Activated CD4-positive, alpha-beta T cell treated with anti-CD3 and anti-CD28 coated beads, Interleukin-10, Interleukin-2, amounts not matched to agents 100 ng/mL and 50 ng/mL, durations not matched to agents 16 hours and 8 hours (primary cell): ENCODE data around the gene GATAD1.

Experiments used
- DNase-seq: peaks from one replicate; pipeline ENCODE4 v3.0.0-alpha.2; 2020

Gene GATAD1

GRCh38 chr7:92485267-92485892, 38.1 kb downstream of the GATAD1 start:
- no peak for DNase-seq

DNA sequence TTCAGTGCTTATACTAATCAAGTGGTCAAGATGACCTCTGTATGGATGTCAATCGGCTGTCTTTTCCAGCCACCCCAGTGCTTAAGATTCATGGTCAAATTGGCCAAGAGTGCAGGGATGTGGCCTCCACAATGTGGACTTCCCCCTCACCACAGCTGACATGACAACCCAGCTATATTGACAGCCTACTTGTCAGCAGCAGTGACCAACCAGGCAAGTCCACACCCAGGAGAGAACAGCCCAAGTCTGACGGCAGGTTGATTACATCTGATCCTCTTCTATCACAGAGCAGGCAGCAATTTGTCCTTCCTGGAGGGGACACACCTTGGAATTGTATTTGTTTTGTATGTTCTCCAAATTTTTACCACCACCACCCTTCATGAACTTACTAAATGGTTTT, 38.7 kb downstream of the GATAD1 start:
- DNase-seq, result no peak

- no peak for DNase-seq
These were observed 40.5 kb downstream of the GATAD1 start for GRCh38 chr7:92487804-92488203.

- no peak for DNase-seq
These were observed 42.4 kb downstream of the GATAD1 start for GRCh38 chr7:92489634-92490033.

- DNase-seq, result no peak
These were observed 49.6 kb downstream of the GATAD1 start for GRCh38 chr7:92496876-92497275.

GRCh38 chr7:92498557-92498956, 51.3 kb downstream of the GATAD1 start:
- peak; percentile 53 for DNase-seq

GRCh38 chr7:92503767-92504166, 56.5 kb downstream of the GATAD1 start:
- DNase-seq, result no peak

DNA sequence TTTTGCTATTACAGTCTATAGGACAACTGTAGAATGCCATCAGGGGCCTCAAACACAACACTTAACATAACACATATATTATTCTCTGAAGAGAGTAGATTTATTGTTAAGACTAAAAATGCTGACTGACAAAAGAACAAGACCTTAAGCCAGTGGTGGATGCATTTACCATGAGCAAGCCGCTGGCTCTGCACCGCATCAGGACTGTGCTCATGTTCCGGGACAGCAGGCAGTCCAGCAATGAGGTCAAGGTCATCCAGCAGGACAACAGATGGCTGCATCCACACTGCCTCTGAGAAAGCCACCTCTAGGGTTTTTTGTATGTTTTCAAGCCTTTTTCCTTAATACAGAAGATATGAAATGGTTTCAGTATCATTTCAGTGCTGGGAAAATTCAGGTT, 57.3 kb downstream of the GATAD1 start:
- no peak for DNase-seq

DNA sequence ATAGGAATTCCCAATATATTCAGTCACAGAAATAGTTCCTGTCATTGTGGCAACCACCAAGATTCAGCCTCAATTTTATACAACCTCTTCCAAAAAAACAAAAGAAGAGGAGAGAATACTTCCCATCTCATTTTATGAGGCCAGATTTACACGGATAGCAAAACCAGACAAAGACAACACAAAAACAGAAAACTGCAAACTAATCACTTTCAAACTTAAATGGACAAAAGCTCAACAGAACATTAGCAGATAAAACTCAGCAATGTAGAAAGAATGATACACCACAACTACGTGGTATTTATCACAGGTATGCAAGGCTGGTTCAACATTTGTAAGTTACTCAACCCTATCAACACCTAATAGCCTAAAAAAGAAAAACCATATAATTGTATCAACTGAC, 59.1 kb downstream of the GATAD1 start:
- DNase-seq, result no peak

DNA sequence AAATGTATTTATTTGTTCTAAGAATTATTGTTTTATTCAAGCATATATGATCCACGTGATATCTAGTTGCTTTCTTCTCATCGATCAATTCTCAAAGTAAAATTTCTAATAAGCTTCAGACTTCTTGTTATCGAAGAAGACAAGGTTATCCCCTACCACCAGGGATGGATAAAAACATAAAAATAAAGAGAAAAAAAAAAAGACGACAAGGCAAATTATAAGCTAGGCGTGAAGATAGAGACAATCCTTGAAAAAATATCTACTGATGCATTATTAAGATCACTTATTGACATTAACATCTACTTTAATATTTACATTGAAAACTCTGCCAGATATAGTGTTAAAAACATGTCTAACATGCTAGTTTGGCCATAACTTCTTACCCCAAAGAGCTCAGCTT, 61.7 kb downstream of the GATAD1 start:
- DNase-seq, result no peak
